ENCODE results near the gene AANAT. TPM values are rescaled to one million over a fixed set of nuclear protein-coding genes. Genes with fewer than 3 reads are reported as not detected.
A peak's percentile ranks its signal among the peaks of the same experiment; 100 is the strongest.

The AANAT gene
- not detected for total RNA-seq
- long read RNA-seq, result 0 reads

DNA sequence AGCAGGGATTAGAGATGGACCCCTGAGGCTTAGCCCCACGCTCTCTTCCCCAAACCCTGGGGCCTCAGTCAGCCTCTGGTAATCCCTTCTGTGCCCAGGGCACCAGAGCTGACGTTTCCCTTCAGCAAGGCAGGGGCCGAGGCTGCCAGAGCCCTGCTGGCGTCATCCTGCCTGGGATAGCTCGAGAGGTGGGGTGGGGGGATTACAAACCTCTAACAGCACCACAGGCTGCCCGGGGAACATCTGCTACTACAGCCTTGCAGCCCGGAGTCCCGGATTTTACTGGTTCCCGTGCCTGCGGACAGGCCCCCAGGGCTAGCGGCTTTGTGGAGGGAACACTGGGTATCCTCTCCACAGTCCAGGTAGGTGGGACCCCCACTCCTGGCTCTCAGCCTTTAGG, at the start of gene AANAT:
AANAT (plus strand) TSS at position 238 of the 400 bp plus-strand sequence. CDS start 1,144 bp downstream, outside the sequence.
- H3K4me1 ChIP-seq, result no peaks in the 10 kb centered on the region
- no peak within 1 kb of the TSS for H3K27ac ChIP-seq
- H3K27me3 ChIP-seq, result no peaks in the 10 kb centered on the region
- no peak for TF ChIP-seq POLR2A (IDR thresholded peaks at IDR 0.05)
- no peak for TF ChIP-seq CTCF (IDR thresholded peaks at IDR 0.05)
- WGBS (ENCODE audit: insufficient coverage, low coverage, low lambda C conversion rate, missing lambda C conversion rate), result 98% methylated on average over 7 of the region's 11 CpGs
- no peaks in the 10 kb centered on the region for H3K36me3 ChIP-seq
- H3K4me3 ChIP-seq, result no peak within 1 kb of the TSS
- ATAC-seq (no peak), DNase-seq (peak in 1 of 3 donors; percentile 41)
- H3K9me3 ChIP-seq, result no peaks in the 10 kb centered on the region
- intact Hi-C loops (cut with DNase I), result loop anchor here (5.0 kb wide), 1 partner anchor 40 kb away; no protein-coding TSS in a partner anchor

DNA sequence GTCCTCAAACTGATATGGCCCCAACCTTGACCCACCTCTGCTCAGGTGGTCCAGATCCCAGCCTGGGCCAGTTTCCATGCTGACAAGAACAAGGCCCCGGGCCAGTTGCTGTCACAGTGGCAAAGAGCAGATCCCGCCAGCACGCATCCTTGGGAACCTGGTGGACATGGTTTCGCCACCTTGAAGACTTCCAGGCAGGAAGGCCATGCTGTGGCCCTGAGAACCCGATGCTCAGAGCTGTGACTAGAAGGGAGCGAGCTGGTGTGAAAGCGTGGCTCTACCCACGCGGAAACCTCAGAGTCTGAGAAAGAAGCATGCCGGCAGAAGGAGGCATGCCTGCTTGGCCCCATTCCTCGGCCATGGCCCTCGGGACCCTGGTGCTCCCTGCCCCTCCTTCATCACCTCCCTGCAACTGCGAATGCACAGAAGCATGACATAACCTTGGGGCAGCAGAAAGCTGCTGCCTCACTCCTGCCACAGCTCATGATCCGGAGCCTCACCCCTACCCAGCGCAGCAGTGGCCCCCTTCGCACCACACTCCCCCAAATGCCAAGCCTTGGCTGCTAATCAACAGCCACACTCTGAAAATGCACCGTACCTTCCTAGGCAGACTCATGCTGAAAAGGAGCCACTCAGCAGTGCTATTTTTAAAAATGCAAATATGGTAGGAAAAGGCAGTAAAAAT, 47.7 kb upstream of the AANAT start:
- intact Hi-C loops (cut with DNase I), result no loop called here
- DNase-seq, result no peak

DNA sequence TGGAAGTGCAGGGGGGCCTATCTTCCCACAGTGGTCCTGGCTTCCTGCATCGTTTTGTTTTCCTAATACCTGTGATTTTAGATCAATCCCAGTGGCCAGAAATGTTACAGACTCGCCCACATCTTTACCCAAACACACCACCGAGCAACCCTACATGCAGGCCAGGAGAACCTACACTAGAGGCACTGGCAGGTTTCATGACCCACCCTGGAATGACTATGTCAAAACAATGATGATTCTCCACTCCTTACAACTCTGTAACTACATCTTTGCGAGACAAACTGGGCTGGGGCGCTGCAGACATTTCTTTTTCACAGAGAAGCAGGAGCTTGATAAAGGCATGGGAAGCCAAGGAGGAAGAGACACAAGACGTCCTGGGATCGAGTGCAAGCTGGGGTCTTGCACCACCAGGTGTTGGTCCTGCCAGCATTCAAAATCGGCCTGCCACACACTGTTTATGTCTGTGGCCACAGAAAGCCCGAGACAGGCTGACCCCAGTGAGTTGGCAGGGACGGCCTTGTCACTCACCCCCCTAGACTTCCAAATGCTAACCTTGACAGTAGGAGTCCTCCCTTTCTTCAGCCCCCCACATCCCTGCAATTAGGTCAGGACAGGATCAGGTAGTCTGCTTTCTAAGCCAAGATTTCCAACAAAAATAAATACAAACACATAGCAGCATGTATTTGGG, 46.9 kb upstream of the AANAT start:
- Histone ChIP-seq H3K4me1 (no peaks in the 10 kb centered on the region), H3K4me3 (no peak overlapping the region), H3K27ac (no peak overlapping the region), H3K36me3 (no peaks in the 10 kb centered on the region), H3K9me3 (no peaks in the 10 kb centered on the region), H3K27me3 (no peaks in the 10 kb centered on the region)
- intact Hi-C loops (cut with DNase I), result no loop called here
- WGBS (ENCODE audit: insufficient coverage, low coverage, low lambda C conversion rate, missing lambda C conversion rate), result 100% methylated on average over 1 of the region's 10 CpGs
- ATAC-seq (no peak), DNase-seq (no peak)
- TF ChIP-seq POLR2A (IDR thresholded peaks at IDR 0.05) (no peak), CTCF (IDR thresholded peaks at IDR 0.05) (no peak)

More for the DNA sequence above, 47.7 kb upstream of the AANAT start:
- 85% methylated on average over 10 of the region's 17 CpGs for WGBS (ENCODE audit: insufficient coverage, low coverage, low lambda C conversion rate, missing lambda C conversion rate)
- H3K27me3 ChIP-seq, result no peaks in the 10 kb centered on the region
- H3K9me3 ChIP-seq, result no peaks in the 10 kb centered on the region
- no peaks in the 10 kb centered on the region for H3K4me1 ChIP-seq
- no peak for TF ChIP-seq CTCF (IDR thresholded peaks at IDR 0.05)
- no peak for TF ChIP-seq POLR2A (IDR thresholded peaks at IDR 0.05)
- H3K36me3 ChIP-seq, result no peaks in the 10 kb centered on the region
- no peak for ATAC-seq
- H3K27ac ChIP-seq, result no peak overlapping the region
- no peak overlapping the region for H3K4me3 ChIP-seq

- TF ChIP-seq POLR2A (IDR thresholded peaks at IDR 0.05) (no peak), CTCF (IDR thresholded peaks at IDR 0.05) (no peak)
- H3K27ac ChIP-seq, result no peak overlapping the region
- no peaks in the 10 kb centered on the region for H3K36me3 ChIP-seq
- no peak overlapping the region for H3K4me3 ChIP-seq
- WGBS (ENCODE audit: insufficient coverage, low coverage, low lambda C conversion rate, missing lambda C conversion rate), result 81% methylated on average over 6 of the region's 7 CpGs
- no peak for DNase-seq
- H3K9me3 ChIP-seq, result no peaks in the 10 kb centered on the region
- H3K27me3 ChIP-seq, result no peaks in the 10 kb centered on the region
- H3K4me1 ChIP-seq, result no peaks in the 10 kb centered on the region
- intact Hi-C loops (cut with DNase I), result no loop called here
- ATAC-seq, result peak; percentile 33 to 46 (median 39)
These were observed 46.4 kb upstream of the AANAT start for GRCh38 chr17:76421044-76421407.

Measured in right lobe of liver (tissue), 6 donors.